ENCODE measurements around the gene ZFYVE28. TPM values are rescaled to one million over a fixed set of nuclear protein-coding genes. Genes with fewer than 3 reads are reported as not detected.
"Not testable (repeated sequence)": the region's sequence is repeated elsewhere in the genome, so short reads cannot be mapped to it uniquely, and the experiment has no call there.

Gene ZFYVE28
- total and polyA plus RNA-seq, 2 donors (not counting 1 experiment from before 2014, with no cell fraction given), result 5.8 to 12.1 TPM

DNA sequence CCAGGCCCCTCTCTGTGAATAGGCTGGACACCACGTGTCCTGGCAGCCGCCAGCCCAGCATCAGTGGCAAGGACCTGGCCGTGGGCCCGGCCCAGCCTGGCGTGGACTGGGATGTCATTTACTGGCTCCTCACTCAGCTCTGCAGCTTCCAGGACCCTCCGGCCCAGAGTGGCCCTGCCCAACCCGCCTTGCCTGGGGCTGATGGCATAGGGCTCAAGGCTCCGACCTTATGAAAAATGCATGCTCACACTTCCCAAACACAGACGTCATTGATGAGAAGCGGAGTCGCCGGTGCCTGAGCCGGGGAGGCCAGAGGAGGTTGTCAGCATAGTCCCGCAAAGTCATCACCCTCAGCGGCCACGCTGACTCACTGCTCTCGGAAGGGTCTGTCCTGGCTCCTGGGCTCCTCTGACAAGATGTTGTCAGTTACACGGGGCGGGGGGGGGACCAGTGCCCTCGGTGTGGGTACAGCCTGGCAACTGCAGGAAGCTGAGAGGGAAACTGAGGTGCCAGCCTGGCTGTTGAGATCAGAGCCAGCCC, 14.6 kb upstream of the ZFYVE28 start:
- Histone ChIP-seq H3K79me2 (ENCODE audit: control insufficient read depth, insufficient read depth, low read length) (no peaks in the 10 kb centered on the region), H4K20me1 (ENCODE audit: control insufficient read depth, insufficient read depth, low read length, poor library complexity, severe bottlenecking) (no peaks in the 10 kb centered on the region), H3K9me3 (ENCODE audit: control extremely low read depth in 1 of 3, control insufficient read depth in 2 of 3, insufficient read depth in 1 of 3, low read length in 2 of 3) (peaks cover 0 to 3% (median 0%) of the 10 kb centered on the region in 3 donors), H3K27ac (ENCODE audit: low read length in 2 of 2) (no peak overlapping the region), H3K4me3 (ENCODE audit: control extremely low read depth in 1 of 5, extremely low read depth in 1 of 5, insufficient read depth in 1 of 5, low read depth in 2 of 5, low read length in 4 of 5) (no peak overlapping the region), H3K27me3 (replicated peaks in 1 of 4; ENCODE audit: control extremely low read depth in 1 of 4, control insufficient read depth in 3 of 4, insufficient read depth in 4 of 4, low read length in 3 of 4) (peaks cover 0 to 7% (median 0%) of the 10 kb centered on the region in 4 experiments), H3K4me2 (replicated peaks; ENCODE audit: low read depth, low read length, poor library complexity, severe bottlenecking) (no peak overlapping the region), H3K36me3 (replicated peaks in 1 of 2; ENCODE audit: control extremely low read depth in 1 of 2, control insufficient read depth in 1 of 2, extremely low read depth in 1 of 2, insufficient read depth in 2 of 2, low read length in 1 of 2) (no peaks in the 10 kb centered on the region), H3K4me1 (ENCODE audit: control insufficient read depth in 2 of 2, insufficient read depth in 2 of 2, low read length in 2 of 2) (no peaks in the 10 kb centered on the region), H3K9ac (ENCODE audit: low read length) (no peak overlapping the region), H2AFZ (ENCODE audit: insufficient read depth, low read depth, low read length, poor library complexity, severe bottlenecking) (no peak overlapping the region)
- no peak overlapping the region for H3K4me3 Mint-ChIP-seq
- WGBS (ENCODE audit: insufficient coverage), result 87% methylated on average over 20 of the region's 20 CpGs
- no peak overlapping the region for H3K27ac Mint-ChIP-seq
- intact Hi-C loops (cut with micrococcal nuclease), result no loop called here
- peaks cover 6% of the 10 kb centered on the region for H3K27me3 Mint-ChIP-seq
- ChIA-PET POLR2A (no interaction called here), CTCF (no interaction called here)
- ATAC-seq (ENCODE audit: low read depth) (no peak), DNase-seq (no peak)
- no peak for TF ChIP-seq CTCF (IDR thresholded peaks at IDR 0.05)
- no peak for TF ChIP-seq EZH2 (IDR thresholded peaks at IDR 0.05; ENCODE audit: borderline replicate concordance, insufficient read depth, low read depth, low read length, poor library complexity, severe bottlenecking)
- no peaks in the 10 kb centered on the region for H3K4me1 Mint-ChIP-seq
- no peaks in the 10 kb centered on the region for H3K9me3 Mint-ChIP-seq (ENCODE audit: insufficient read depth)

GRCh38 chr4:2432004-2432403, 13.6 kb upstream of the ZFYVE28 start:
- H3K27me3 Mint-ChIP-seq, result peaks cover 6% of the 10 kb centered on the region
- TF ChIP-seq CTCF (IDR thresholded peaks at IDR 0.05), result no peak
- no peak for TF ChIP-seq EZH2 (IDR thresholded peaks at IDR 0.05; ENCODE audit: borderline replicate concordance, insufficient read depth, low read depth, low read length, poor library complexity, severe bottlenecking)
- Histone ChIP-seq H3K27me3 (replicated peaks in 1 of 4; ENCODE audit: control extremely low read depth in 1 of 4, control insufficient read depth in 3 of 4, insufficient read depth in 4 of 4, low read length in 3 of 4) (peaks cover 0 to 7% (median 0%) of the 10 kb centered on the region in 4 experiments), H3K9me3 (ENCODE audit: control extremely low read depth in 1 of 3, control insufficient read depth in 2 of 3, insufficient read depth in 1 of 3, low read length in 2 of 3) (peaks cover 0 to 3% (median 0%) of the 10 kb centered on the region in 3 donors), H3K27ac (ENCODE audit: low read length in 2 of 2) (no peak overlapping the region), H3K4me3 (ENCODE audit: control extremely low read depth in 1 of 5, extremely low read depth in 1 of 5, insufficient read depth in 1 of 5, low read depth in 2 of 5, low read length in 4 of 5) (no peak overlapping the region), H3K4me2 (replicated peaks; ENCODE audit: low read depth, low read length, poor library complexity, severe bottlenecking) (no peak overlapping the region), H3K4me1 (ENCODE audit: control insufficient read depth in 2 of 2, insufficient read depth in 2 of 2, low read length in 2 of 2) (no peaks in the 10 kb centered on the region), H2AFZ (ENCODE audit: insufficient read depth, low read depth, low read length, poor library complexity, severe bottlenecking) (no peak overlapping the region), H3K36me3 (replicated peaks in 1 of 2; ENCODE audit: control extremely low read depth in 1 of 2, control insufficient read depth in 1 of 2, extremely low read depth in 1 of 2, insufficient read depth in 2 of 2, low read length in 1 of 2) (no peaks in the 10 kb centered on the region), H4K20me1 (ENCODE audit: control insufficient read depth, insufficient read depth, low read length, poor library complexity, severe bottlenecking) (no peaks in the 10 kb centered on the region), H3K9ac (ENCODE audit: low read length) (no peak overlapping the region), H3K79me2 (ENCODE audit: control insufficient read depth, insufficient read depth, low read length) (no peaks in the 10 kb centered on the region)
- ATAC-seq (ENCODE audit: low read depth), result no peak
- no peaks in the 10 kb centered on the region for H3K9me3 Mint-ChIP-seq (ENCODE audit: insufficient read depth)
- H3K4me3 Mint-ChIP-seq, result no peak overlapping the region
- intact Hi-C loops (cut with micrococcal nuclease), result no loop called here
- DNase-seq, result no peak
- CTCF ChIA-PET, result interaction anchor here (0.7 to 0.9 kb wide), 2 partner anchors 40 to 212 kb away, joined by 3 to 5 read pairs; no protein-coding TSS in a partner anchor
- POLR2A ChIA-PET, result no interaction called here
- no peak overlapping the region for H3K27ac Mint-ChIP-seq
- no peaks in the 10 kb centered on the region for H3K4me1 Mint-ChIP-seq

- 88% methylated on average over 13 of the region's 49 CpGs for WGBS (ENCODE audit: insufficient coverage)
- DNase-seq; H4K20me1 ChIP-seq (ENCODE audit: control insufficient read depth, insufficient read depth, low read length, poor library complexity, severe bottlenecking); H3K4me3 Mint-ChIP-seq; H3K9me3 Mint-ChIP-seq (ENCODE audit: insufficient read depth); H3K27ac Mint-ChIP-seq; H3K27me3 Mint-ChIP-seq; H3K36me3 ChIP-seq (replicated peaks in 1 of 2; ENCODE audit: control extremely low read depth in 1 of 2, control insufficient read depth in 1 of 2, extremely low read depth in 1 of 2, insufficient read depth in 2 of 2, low read length in 1 of 2); H3K27ac ChIP-seq (ENCODE audit: low read length in 2 of 2); H3K4me3 ChIP-seq (ENCODE audit: control extremely low read depth in 1 of 5, extremely low read depth in 1 of 5, insufficient read depth in 1 of 5, low read depth in 2 of 5, low read length in 4 of 5); H3K27me3 ChIP-seq (replicated peaks in 1 of 4; ENCODE audit: control extremely low read depth in 1 of 4, control insufficient read depth in 3 of 4, insufficient read depth in 4 of 4, low read length in 3 of 4); CTCF ChIA-PET; ATAC-seq (ENCODE audit: low read depth); H3K9ac ChIP-seq (ENCODE audit: low read length); H3K9me3 ChIP-seq (ENCODE audit: control extremely low read depth in 1 of 3, control insufficient read depth in 2 of 3, insufficient read depth in 1 of 3, low read length in 2 of 3); H3K79me2 ChIP-seq (ENCODE audit: control insufficient read depth, insufficient read depth, low read length); H3K4me1 Mint-ChIP-seq; H2AFZ ChIP-seq (ENCODE audit: insufficient read depth, low read depth, low read length, poor library complexity, severe bottlenecking); H3K4me2 ChIP-seq (replicated peaks; ENCODE audit: low read depth, low read length, poor library complexity, severe bottlenecking); intact Hi-C loops (cut with micrococcal nuclease); H3K4me1 ChIP-seq (ENCODE audit: control insufficient read depth in 2 of 2, insufficient read depth in 2 of 2, low read length in 2 of 2): not testable (repeated sequence)
- POLR2A ChIA-PET, result interaction anchor here (0.7 kb wide), 1 partner anchor 8 kb away, joined by 5 read pairs; no protein-coding TSS in a partner anchor
Observed at GRCh38 chr4:2429945-2430757, 11.7 kb upstream of the ZFYVE28 start.

Measured in B cell (primary cell).